NCI-H2196 treated with DMSO at 0.1 percent for 48 hours (cell line): Measurements from ENCODE around the gene C22orf39.

ENCODE experiments used
- DNase-seq: peaks from one replicate; lab custom pipeline; 2025; ENCODE audit not compliant: unreplicated experiment; lab: John Stamatoyannopoulos, UW

Gene C22orf39

DNA sequence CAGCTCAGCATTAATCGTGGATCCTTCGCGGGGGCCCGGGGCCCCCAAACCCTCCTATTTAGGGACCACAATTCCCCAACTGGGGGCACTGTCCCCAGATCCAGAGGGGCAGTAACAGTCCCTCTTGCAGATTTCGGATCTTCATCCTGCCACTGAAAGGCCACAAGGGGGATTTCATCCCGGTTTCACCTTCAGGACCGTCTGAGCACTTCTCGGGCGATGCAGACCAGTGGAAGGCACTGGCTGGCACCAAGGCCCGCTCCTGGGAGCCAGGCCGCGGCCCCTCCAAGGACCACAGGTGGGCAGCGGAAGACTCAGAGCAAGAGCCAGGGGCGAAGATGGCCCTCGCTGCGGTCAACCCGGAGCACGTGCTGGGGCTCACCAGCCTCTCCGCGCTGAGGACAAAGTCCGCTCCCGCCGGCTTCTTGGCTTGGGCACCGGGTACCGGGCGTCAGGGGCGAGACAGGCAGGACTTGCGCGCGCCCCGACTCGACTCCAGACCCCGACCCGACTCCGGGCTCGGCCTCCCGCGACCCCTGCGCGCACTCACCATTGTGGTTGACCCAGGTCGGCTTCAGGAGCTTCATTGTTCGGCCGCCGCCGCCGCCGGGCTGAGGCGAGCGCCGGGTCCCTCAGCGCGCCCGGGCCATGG is 16.5 kb downstream of the C22orf39 start:
- no peak for DNase-seq

DNA sequence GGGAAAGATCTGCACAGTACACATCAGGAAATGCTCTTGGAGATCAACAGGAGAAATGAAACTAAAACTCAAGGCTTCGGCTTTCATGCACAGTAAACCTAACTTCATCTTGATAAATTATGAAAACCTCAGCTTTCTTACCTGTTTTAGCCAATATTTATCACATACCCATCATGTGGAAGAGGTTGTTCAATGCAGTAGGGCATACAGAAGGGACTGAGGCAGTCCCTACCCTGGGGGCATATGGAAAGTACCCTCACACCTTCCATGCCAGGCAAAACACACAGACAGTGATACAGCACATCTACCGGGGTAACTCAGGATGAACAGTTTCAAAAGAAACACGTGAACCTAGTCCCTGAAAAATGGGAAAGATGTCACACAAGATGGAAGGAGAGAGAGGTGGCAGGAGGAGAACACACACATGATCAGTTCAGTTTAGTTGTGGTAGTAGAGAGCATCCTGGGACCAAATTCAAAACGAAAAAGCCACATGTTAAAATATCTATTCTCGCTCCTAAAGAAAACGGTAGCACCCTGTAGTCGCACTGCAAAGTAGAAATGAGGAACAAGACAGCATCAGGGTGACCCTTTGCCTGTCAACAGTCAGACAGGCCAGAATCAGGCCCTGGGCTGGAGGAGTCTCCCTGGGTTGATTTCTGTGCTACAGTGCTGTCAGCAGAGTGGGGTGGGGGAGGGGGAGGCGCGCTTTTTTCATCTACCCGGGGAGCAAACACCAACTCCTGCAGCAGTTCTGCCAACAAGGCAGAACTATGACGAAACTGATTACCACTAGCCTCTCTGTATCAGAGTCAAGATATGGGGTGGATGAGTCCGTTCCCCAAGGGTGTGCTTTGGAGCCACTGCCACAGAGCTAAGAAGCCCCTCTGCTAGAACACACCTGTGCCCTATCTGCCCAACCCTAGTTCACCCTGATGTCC is 17.3 kb downstream of the C22orf39 start:
- no peak for DNase-seq

DNA sequence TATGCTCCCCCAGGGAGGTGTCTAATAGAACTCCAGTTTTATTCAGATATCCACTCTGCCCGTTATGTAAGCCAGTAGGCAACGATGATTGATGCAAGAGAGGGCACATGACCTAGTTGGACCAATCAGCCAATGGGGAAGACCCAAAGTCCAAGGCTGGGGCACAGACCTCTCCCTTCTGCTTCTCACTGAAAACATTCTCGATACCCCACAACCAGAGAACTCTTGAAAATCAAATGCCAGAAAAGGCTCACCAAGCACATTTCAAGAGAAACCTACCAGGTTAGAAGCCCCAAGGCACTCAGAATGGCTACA is 23.4 kb downstream of the C22orf39 start:
- no peak for DNase-seq

DNA sequence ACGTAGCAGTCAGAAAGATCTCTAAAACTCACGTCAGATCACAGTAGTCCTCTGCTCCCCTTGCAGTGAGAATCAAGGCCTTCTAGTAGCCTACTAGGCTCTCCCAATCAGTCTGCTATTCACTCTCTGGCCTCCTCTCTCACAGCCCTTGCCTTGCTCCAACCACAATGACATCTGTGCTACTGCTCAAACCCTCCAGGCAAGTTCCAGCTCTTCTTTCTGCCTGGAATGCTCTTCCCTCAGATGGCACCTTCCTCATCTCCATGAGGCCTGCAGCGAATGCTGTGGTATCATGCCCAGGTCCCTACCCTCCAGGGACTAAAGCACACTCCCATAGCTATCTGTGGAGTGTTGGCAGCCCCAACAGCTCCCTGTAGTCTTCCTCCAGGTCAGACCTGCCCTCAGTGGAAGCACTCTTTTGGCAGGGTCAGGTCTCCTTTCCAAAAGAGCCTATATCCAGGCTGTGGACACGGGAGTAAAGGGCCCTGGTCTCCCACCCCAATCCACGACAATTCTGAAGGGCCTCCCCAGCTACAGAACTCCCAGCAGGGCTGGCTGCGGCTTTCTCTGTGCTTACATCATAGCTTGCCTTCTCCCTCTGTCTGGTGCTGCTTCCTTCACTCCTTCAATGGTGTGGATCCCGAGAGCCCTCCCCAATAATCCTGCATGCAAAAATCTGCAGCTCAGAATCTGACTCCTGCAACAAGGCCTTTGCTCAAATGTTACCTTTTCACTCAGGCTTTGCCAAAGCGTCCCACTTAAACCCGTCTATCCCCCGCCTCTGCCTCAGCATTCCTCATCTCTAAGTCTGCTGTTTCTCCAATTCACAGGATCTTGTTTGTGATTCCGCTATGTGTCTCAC is 24.8 kb downstream of the C22orf39 start:
- DNase-seq = no peak

DNA sequence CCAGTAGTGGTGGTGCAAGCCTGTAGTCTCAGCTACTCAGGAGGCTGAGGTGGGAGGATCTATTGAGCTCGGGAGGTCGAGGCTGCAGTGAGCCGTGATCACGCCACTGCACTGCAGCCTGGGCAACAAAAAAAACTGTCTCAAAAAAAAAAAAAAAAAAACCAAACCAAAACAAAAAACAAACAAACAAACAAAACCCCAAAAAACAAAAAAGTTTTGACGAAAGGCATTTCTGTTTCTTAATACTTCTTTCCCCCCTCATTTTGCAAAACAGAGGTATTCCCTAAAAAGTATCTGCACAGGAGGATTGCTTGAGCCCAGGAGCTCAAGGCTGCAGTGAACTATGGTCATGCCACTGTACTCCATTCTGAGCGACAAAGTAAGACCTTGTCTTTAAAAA is 27.2 kb downstream of the C22orf39 start:
- no peak for DNase-seq

DNA sequence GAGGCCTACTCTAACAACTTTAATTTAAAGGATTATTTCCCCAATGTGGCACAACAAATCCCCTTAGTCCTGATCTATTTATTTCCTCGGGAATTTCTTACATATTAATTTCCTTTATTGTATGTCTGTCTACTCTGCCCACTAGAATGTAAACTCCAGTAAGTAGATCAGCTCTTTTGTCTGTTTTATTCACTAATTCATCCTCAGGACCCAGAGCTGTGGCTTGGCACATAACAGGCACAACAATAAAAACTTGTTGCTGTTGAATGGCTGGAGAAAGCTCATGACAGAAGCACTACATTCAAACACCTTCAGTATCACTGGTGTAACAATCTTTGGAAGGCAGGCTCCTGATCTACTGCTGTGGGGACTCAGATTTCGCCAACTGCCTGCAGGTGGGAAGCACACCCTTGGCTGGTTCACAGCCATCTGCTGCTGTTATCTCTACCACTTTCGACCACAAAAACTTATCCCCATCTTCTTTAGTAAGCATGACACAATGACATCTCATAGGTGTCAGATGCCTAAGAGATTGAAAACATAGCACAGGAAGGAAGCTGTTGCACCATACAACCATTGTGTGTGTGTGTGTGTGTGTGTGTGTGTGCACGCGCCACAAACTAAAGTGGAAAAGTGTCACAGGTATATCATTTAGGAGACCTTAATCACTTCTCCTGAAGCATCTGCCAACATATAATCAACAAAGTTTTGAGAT is 27.9 kb downstream of the C22orf39 start:
- no peak for DNase-seq

DNA sequence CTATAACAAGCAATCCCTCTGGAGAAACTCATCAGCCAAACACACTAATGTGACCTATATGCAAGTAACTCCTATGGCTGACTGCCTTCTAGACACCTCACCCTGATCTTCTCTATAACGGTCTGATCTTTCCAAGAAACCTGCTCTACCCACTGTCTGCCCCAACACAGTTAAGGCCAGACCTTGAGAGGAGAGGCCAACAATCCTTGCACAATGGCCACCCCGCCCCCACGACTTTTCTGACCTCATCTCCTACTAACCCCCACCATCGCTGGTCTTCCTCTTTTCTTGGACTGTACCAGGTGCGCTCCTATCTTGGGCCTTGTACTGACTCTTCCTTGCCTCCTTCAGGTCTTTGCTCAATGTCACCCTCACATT is 28.4 kb downstream of the C22orf39 start:
- no peak for DNase-seq

DNA sequence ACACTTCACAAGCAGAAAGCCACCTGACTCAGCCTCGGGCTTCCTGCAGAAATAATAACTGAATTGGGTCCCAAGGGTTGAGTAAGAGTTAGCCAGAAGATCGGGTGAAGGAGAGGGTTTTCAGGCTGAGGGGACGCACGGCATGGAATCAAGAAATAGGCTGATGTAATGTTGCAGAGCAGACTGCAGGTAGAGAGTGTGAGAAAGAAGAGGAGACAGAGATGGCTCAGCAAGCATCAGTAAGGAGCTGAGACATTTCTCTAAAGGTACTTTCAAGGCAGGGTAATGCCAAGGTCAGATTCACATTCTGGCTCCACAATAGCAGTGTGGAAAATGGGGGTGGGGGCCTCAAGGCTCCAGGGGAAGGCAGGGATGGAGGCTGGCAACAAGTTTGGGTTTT is 34.6 kb downstream of the C22orf39 start:
- no peak for DNase-seq

DNA sequence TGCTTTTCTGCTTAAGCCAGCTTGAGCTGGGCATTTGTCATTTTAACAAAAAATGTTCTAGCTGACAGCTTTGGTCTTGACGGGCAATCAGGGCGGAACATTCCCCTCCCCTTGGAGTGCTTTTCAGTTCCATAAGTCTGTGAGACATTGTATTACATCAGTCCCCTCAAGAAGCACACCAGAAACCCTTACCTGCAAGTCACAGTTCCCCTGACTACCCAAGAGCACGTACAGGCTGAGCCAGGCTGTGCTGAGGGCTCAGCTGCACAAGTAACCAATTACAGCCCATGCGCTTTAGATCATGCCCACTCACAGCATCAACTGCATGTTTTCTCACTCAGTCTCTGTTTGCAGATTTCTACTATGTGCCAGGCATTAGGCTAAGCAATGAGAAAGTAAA is 35.0 kb downstream of the C22orf39 start:
- no peak for DNase-seq

DNA sequence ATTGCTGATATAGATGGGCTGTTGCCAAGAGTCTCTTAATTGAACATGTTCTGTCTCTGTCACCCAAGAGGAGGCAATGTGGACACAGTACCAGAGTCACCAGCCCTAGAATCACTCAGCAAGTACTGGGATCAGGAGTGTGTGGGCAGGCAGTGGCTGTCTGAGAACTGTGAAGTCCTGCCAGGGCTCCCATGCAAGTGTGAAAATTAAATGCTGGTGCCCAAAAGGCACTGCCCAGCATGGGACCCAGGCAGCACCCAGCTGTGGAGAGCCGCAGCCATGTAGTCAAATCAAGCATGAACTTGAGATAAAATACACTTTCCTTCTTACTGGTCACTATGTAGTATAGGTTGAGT is 35.8 kb downstream of the C22orf39 start:
- DNase-seq = no peak

DNA sequence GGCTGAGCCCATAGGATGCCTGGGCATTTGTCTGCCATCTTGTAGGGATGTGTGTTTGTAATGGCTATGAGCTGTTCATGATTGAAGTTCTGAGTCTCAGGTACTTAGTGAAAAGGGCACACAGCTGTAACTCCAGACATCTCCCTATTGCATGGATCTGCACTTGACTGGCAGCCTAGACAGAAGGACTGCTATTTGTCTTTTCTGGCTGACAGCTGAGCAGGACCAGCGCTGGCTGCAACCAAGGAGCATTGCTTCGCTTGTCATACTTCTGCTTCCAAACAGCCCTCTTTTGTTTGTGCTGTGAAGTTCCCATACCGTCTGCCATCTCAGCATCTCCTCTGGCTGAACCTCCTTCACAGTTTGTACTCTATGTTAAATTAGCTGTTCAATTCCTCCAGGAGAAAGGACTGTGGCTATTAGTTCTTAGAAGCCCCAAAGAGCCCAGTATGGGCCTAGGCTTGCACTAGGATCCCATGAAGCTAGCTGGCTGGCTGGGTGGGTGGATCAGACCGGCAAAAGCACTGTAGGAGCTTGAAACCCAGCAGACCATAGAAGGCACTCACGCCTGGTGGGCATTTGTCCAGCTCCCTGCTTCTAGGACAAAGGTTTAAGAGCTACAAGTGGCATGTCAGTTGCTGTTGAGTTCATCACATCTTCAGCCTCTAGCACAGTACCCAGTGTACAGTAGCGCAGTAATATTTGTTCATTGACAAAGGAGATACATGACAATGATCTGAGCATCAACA is 36.4 kb downstream of the C22orf39 start:
- DNase-seq = no peak

DNA sequence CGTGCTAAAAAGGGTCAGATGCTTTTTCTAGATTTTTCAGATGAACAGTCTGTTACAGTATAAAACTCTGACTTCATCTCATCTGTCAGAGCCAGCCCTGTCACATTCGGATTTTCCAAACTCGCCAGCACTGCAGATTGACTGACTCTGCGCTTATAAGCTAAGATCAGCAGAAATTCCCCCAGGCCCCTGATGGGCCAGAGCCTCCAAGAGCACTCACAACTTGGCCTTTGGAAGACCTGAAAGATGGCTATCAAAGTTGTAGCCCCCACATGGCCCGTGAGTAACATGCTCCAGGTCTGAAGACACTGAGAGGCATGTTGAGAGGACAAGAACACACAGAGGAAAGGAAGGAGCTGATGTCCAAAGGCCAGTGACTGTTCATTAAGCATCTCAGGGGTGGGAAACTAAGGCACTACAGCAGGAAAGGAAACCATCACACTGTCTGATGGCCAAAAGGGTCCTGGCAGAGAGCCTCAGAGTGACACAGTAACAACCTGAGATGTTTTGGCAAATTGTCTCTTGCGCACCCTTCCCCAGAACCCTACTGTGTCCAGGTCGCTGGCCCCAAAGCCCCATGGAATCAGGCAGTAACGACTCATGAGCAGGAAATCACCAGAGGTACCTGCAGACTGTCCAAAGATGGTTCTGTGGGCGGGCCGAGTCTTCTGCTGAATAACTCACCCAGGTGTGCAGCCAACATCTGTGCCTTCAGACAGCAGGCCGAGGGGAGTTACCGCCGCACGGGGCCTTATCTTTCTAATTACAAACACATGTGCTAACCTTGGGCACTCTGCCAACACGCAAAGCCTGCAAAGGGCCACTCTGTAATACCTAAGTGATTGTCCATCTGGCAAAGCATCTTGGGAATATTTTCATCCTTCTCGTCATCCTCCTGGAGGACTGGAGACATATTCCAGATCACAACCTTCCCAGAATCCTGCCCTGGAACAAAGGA is 39.6 kb downstream of the C22orf39 start:
- no peak for DNase-seq

DNA sequence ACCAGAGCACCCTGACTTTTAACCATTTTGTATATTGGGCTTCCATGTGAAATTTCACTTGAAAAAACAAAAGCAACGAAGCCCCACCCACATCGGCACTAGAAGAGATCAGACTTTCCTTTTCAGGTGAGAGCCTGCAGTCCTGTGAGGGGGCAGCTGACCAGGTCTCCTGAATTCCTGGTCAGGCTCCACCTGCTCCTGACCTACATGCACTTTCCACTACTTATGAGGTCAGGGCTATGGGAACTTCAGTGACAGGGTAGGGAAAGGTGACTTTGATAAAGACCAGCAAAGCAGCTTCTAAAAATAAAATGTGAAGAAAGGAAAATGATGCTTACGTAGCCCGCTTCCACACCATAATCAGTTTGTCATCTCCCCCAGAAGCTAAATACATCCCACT is 40.7 kb downstream of the C22orf39 start:
- DNase-seq = no peak

DNA sequence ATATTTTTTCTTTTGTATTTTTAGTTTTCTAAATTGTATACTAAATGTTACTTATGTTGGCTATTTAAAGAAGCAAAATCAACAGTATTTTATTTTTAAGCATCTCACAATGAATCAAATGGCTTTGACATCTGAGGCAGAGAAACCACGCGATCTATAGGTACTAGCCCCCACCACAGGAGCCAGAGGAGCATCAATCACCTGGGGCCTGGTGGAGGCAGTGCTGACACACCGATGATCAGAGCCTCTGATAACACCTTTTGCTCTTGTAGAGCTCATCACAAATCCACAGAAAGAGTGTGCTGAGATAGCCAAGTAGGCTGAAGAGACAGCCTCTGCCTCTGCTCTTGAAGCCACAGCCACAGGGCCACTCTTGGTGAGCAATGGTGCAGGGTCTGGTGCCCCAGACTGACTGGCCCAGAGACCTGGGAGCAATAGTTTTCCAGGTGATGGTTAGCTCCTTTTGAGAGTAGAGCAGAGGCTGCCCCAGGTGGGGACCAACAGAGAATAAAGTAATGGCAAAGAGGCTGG is 41.2 kb downstream of the C22orf39 start:
- DNase-seq = no peak

DNA sequence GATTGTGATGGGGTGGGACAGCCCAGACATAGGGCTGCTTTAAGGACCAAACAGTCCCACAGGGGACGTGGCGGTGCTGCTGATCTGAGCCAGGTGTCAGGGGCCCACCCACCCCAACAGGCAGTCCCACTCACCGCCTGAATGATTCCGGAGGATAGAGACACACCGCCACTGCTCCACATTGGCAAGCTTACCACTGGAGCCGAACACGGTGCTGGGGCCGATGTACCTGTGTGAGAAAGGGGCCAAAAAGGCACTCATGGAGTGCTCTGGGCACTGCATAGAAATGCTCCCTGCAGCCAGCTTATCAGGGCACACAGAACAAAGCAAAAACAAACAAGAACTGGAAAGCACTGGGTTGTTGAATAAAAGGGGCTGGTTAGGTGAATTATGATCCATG is 41.9 kb downstream of the C22orf39 start:
- DNase-seq = no peak

DNA sequence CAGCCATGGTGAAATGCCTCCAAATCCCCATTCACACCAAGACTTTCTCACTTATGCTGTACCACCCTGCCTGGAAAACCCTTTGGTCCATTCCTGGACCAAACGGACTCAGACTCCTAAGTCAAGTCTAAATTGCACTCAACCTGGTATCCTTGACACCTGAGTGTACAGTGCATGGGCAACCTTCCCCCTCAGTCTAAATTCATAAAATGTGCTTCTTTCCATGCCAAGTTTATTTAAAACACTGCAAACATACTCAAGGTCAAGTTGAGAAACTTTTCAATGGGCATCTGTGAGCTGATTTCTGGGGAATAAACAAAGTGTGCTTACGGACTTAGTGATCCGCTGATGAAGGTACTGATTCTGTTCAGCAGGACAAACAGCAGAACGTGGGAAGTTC is 42.4 kb downstream of the C22orf39 start:
- no peak for DNase-seq

DNA sequence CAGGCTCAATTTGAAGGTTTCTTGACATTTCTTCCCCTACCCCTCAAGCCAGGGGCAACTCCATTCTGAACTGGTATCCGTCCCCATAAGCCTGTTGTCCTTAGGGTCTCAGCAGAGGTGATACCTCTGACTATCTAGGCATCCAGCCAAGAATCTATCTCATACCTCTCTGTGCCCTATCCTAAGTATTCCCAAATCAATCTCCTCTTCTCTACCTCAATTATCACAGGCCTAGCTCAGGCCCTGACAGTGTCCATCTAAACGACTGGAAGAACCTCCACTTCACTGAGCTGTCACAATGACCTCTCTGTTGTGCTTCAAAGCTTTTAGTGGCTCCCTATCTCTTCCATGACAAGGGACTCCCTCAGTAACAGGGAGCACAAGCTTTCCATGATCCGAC is 42.8 kb downstream of the C22orf39 start:
- DNase-seq = no peak

DNA sequence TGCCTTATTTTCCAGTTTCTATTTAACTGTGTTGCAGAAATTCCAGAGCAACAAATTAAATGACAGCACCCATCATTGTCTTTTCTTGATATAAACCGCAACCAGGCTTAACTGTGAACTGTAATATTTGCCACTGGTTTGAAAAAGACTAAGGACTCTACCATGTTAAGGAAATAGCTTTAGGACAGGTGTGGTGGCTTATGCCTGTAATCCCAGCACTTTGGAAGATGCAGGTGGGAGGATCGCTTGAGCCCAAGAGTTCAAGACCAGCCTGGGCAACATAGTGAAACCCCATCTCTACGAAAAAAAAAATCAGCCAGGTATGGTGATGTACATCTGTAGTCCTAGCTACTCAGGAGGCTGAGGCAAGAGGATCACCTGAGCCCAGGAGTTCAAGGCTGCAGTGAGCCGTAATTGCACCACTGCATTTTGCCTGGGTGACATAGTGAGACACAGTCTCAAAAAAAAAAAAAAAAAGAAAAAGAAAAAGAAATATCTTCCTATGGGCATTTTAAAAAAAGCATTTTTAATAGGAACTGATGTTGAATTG is 44.8 kb downstream of the C22orf39 start:
- no peak for DNase-seq

DNA sequence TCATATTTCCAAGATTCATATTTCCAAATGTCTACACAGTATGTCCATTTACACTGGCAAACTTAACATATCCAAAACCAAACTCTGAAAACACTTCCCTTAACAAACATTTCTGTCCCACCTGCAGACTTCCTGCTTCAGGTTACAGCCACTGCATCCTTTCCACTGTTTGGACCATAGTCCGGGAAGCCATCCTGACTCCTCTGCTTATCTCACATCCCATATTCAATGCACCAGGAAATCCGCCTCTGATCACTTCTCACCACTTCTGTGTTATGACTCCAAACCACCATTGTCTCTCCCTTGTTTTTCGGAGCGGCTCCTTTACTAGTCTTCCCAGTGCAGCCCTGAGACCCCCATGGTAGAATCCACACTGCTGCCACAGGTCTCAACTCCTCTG is 46.0 kb downstream of the C22orf39 start:
- no peak for DNase-seq
